Keratinocyte (primary cell): ENCODE data around the gene TMEM40. TPM values are rescaled to one million over a fixed set of nuclear protein-coding genes. Genes with fewer than 3 reads are reported as not detected.

Experiments used
- DNase-seq: peaks from one replicate; pipeline ENCODE4 v3.0.0-alpha.2; 2011; ENCODE audit warnings: low read depth, missing footprints, low spot score
- FAIRE-seq: peaks from 2 replicates; lab custom pipeline; 2011; peaks lifted over from hg19 to GRCh38; lab: Jason Lieb, UNC
- H2AFZ ChIP-seq: 2 replicates; pipeline ENCODE4 v1.6.0; 2012; ENCODE audit warnings: low read length, control low read depth, inconsistent platforms; ENCODE audit not compliant: control insufficient read depth
- H3K27ac ChIP-seq: 2 replicates; pipeline ENCODE4 v1.5.1; 2011; ENCODE audit warnings: low read length; ENCODE audit not compliant: control insufficient read depth, insufficient read depth
- H3K27me3 ChIP-seq: 3 replicates; pipeline ENCODE4 v1.6.0; 2011; ENCODE audit warnings: low read length; ENCODE audit not compliant: control insufficient read depth, insufficient read depth; ENCODE audit errors: extremely low read depth
- H3K36me3 ChIP-seq, 2 experiments: 2 replicates in 1 of 2; 3 replicates in 1 of 2; pipeline ENCODE4 v1.5.1; 2011; ENCODE audit warnings: low read length in 2 of 2, mild to moderate bottlenecking in 1 of 2; ENCODE audit not compliant: control insufficient read depth in 2 of 2, insufficient read depth in 2 of 2; ENCODE audit errors: extremely low read depth in 1 of 2
- H3K4me1 ChIP-seq: 3 replicates; pipeline ENCODE4 v1.5.1; 2011; ENCODE audit warnings: low read length; ENCODE audit not compliant: control insufficient read depth, insufficient read depth; ENCODE audit errors: extremely low read depth
- H3K4me2 ChIP-seq: 3 replicates; pipeline ENCODE4 v1.6.0; 2011; ENCODE audit warnings: low read depth, low read length; ENCODE audit not compliant: control insufficient read depth, insufficient read depth; ENCODE audit errors: extremely low read depth
- H3K4me3 ChIP-seq, 3 experiments: fragments of 200-600 bp in 1 of 3; sonication (generic) in 1 of 3; 2 replicates in 2 of 3; 3 replicates in 1 of 3; pipeline ENCODE4 v1.5.1; 2011 to 2016; ENCODE audit warnings: low read length in 3 of 3, mild to moderate bottlenecking in 3 of 3, control low read depth in 2 of 3, inconsistent platforms in 1 of 3, low read depth in 1 of 3, mixed read lengths in 1 of 3, mixed run types in 1 of 3, moderate library complexity in 1 of 3; ENCODE audit not compliant: control insufficient read depth in 2 of 3, insufficient read depth in 2 of 3; ENCODE audit errors: extremely low read depth in 1 of 3
- H3K79me2 ChIP-seq: 2 replicates; pipeline ENCODE4 v1.6.0; 2012; ENCODE audit warnings: low read length; ENCODE audit not compliant: control insufficient read depth, insufficient read depth
- H3K9ac ChIP-seq: 3 replicates; pipeline ENCODE4 v1.6.0; 2011; ENCODE audit warnings: low read length; ENCODE audit not compliant: control insufficient read depth, insufficient read depth; ENCODE audit errors: extremely low read depth
- H3K9me1 ChIP-seq: 3 replicates; pipeline ENCODE4 v1.6.0; 2011; ENCODE audit warnings: low read length; ENCODE audit not compliant: control insufficient read depth, insufficient read depth; ENCODE audit errors: extremely low read depth
- H3K9me3 ChIP-seq: 2 replicates; pipeline ENCODE4 v1.5.1; 2012; ENCODE audit warnings: low read depth, low read length; ENCODE audit not compliant: control insufficient read depth
- H4K20me1 ChIP-seq: 3 replicates; pipeline ENCODE4 v1.6.0; 2011; ENCODE audit warnings: low read length; ENCODE audit not compliant: control insufficient read depth, insufficient read depth; ENCODE audit errors: extremely low read depth
- CTCF ChIP-seq, 3 experiments: IDR thresholded peaks in 1 of 3; conservative IDR thresholded peaks in 1 of 3; optimal IDR thresholded peaks in 1 of 3; 2 replicates in 2 of 3; 3 replicates in 1 of 3; pipeline versions ENCODE3 to v1.5.1; 2011; ENCODE audit warnings: low read length in 3 of 3, mild to moderate bottlenecking in 3 of 3, moderate library complexity in 2 of 3, control low read depth in 1 of 3, inconsistent platforms in 1 of 3; ENCODE audit not compliant: insufficient read depth in 2 of 3; ENCODE audit errors: extremely low read depth in 1 of 3
- EZH2 ChIP-seq: IDR thresholded peaks from one replicate; pipeline ENCODE4 v1.6.1; 2012; ENCODE audit warnings: inconsistent platforms, mild to moderate bottlenecking, low read length, moderate library complexity
- dilution Hi-C: fragments of 300-500 bp; cut with MboI; formaldehyde crosslinking; loops from one replicate; pipeline ENCODE4 v1.7.0; 2020; ENCODE audit warnings: low sequenced_read_pairs; ENCODE audit not compliant: extremely low pct_ligation_motif_present
- polyA plus RNA-seq, 5 experiments: library from polyadenylated mRNA; depleted of rRNA in 3 of 5; stranded (reverse) in 3 of 5; stranded (forward) in 1 of 5; unstranded in 1 of 5; fragments of >200 nt; gene quantifications; 1 replicate in 1 of 5; 2 replicates in 3 of 5; 3 replicates in 1 of 5; pipeline versions ENCODE4 v1.2.1 to v1.2.3, GENCODE V29; 2011 to 2012; ENCODE audit warnings: missing spikeins in 2 of 5, low read depth in 1 of 5, low replicate concordance in 1 of 5

The TMEM40 gene
- polyA plus RNA-seq, 1 donor (not counting 4 experiments of a cell fraction or from before 2014, with no cell fraction given) = 311 TPM

GRCh38 chr3:12797124-12797891 lies 38.2 kb upstream of the TMEM40 start:
- no peaks in the 10 kb centered on the region for H3K9me3 ChIP-seq
- H3K4me1 ChIP-seq = no peaks in the 10 kb centered on the region
- H3K4me2 ChIP-seq = no peak overlapping the region
- no peak for DNase-seq
- FAIRE-seq = no peak
- H3K36me3 ChIP-seq = no peaks in the 10 kb centered on the region
- H3K9ac ChIP-seq = no peak overlapping the region
- no peaks in the 10 kb centered on the region for H3K79me2 ChIP-seq
- H2AFZ ChIP-seq = no peak overlapping the region
- H3K4me3 ChIP-seq = no peak overlapping the region
- H3K27me3 ChIP-seq = peaks cover 14% of the 10 kb centered on the region
- no peaks in the 10 kb centered on the region for H3K9me1 ChIP-seq
- H3K27ac ChIP-seq = no peak overlapping the region
- dilution Hi-C loops = no loop called here
- no peak for TF ChIP-seq CTCF (optimal IDR thresholded peaks at IDR 0.05 in 1 of 3, IDR thresholded peaks at IDR 0.05 in 1 of 3, conservative IDR thresholded peaks at IDR 0.05 in 1 of 3; ENCODE audit: extremely low read depth in 1 of 3, insufficient read depth in 2 of 3, low read length in 3 of 3)
- TF ChIP-seq EZH2 = no peak
- no peaks in the 10 kb centered on the region for H4K20me1 ChIP-seq

- no peak for TF ChIP-seq CTCF (optimal IDR thresholded peaks at IDR 0.05 in 1 of 3, IDR thresholded peaks at IDR 0.05 in 1 of 3, conservative IDR thresholded peaks at IDR 0.05 in 1 of 3; ENCODE audit: extremely low read depth in 1 of 3, insufficient read depth in 2 of 3, low read length in 3 of 3)
- peak; percentile 62 for TF ChIP-seq EZH2
- H3K4me3 ChIP-seq = peak within 1 kb of the TSS; percentile 21 to 57 (median 23)
- H3K9ac ChIP-seq = peak within 1 kb of the TSS; percentile 3
- H3K4me1 ChIP-seq = no peaks in the 10 kb centered on the region
- H3K27ac ChIP-seq = no peak within 1 kb of the TSS
- peaks cover 14% of the 10 kb centered on the region for H3K27me3 ChIP-seq
- dilution Hi-C loops = no loop called here
- no peaks in the 10 kb centered on the region for H4K20me1 ChIP-seq
- FAIRE-seq (no peak), DNase-seq (no peak)
- peak within 1 kb of the TSS; percentile 69 for H2AFZ ChIP-seq
- no peaks in the 10 kb centered on the region for H3K79me2 ChIP-seq
- H3K9me3 ChIP-seq = no peaks in the 10 kb centered on the region
- H3K9me1 ChIP-seq = no peaks in the 10 kb centered on the region
- H3K36me3 ChIP-seq = no peaks in the 10 kb centered on the region
- H3K4me2 ChIP-seq = peak within 1 kb of the TSS; percentile 65
Measured at GRCh38 chr3:12796171-12797123, 37.4 kb upstream of the TMEM40 start, which contains the start of gene CAND2. TSS of gene CAND2 (plus strand) at chr3:12796680. CDS start at chr3:12796721, 41 bp downstream.
